HCT116 (cell line): ENCODE measurements around the gene PYGO1. TPM values are rescaled to one million over a fixed set of nuclear protein-coding genes. Genes with fewer than 3 reads are reported as not detected.

Experiments
- ATAC-seq: fragments of 200-7000 bp; cut with Tn5 transposase; 2 replicates; pipeline ENCODE4 v1.9.1; 2020; ENCODE audit warnings: mild to moderate bottlenecking, moderate library complexity
- BruUV-seq: library from RNA; stranded (reverse); fragments of 400-500 nt; replicated peaks from 2 replicates; lab custom pipeline; 2021; lab: Mats Ljungman, UMichigan
- CTCF ChIA-PET: fragments of 300-600 bp; sonication (Branson Sonifier 250); formaldehyde crosslinking; loops from one replicate; lab custom pipeline; 2021; ENCODE audit warnings: antibody characterized with exemption; lab: Charles Lee
- POLR2A ChIA-PET: fragments of 300-600, 350-600 bp; sonication (Branson Sonifier 250); formaldehyde crosslinking; loops from one replicate; lab custom pipeline; 2021; ENCODE audit warnings: antibody characterized with exemption; lab: Charles Lee
- RAD21 ChIA-PET, 2 experiments: fragments of 300-600 bp; sonication (Branson Sonifier 250); formaldehyde crosslinking; loops; one replicate each; lab custom pipeline; 2023; ENCODE audit warnings: low total read pairs in 2 of 2; ENCODE audit not compliant: uncharacterized antibody in 2 of 2, unreplicated experiment in 2 of 2, low non-redundant PET in 1 of 2; lab: Charles Lee
- DNase-seq: peaks from one replicate; pipeline ENCODE4 v3.0.0-alpha.2; 2010; ENCODE audit warnings: low read depth, low spot score
- H2AFZ ChIP-seq: fragments of 200-600 bp; shearing (Covaris generic), sonication (generic); 2 replicates; pipeline ENCODE4 v1.6.1; 2017; ENCODE audit warnings: low read depth, mixed run types, mixed read lengths, antibody characterized with exemption, low read length; ENCODE audit not compliant: poor library complexity, severe bottlenecking
- H3K27ac ChIP-seq: 2 replicates; pipeline ENCODE4 v1.5.1; 2012; ENCODE audit warnings: low read depth, low read length
- H3K27me3 ChIP-seq: fragments of 200-600 bp; sonication (generic); 2 replicates; pipeline ENCODE4 v1.6.1; 2016; ENCODE audit warnings: mixed run types, low read length, mixed read lengths; ENCODE audit not compliant: insufficient read depth
- H3K36me3 ChIP-seq, 2 experiments: fragments of 200-500 bp in 1 of 2; fragments of 200-600 bp in 1 of 2; sonication (Bioruptor generic) in 1 of 2; sonication (generic) in 1 of 2; 2 replicates each; pipeline versions ENCODE4 v1.5.1 to v1.6.1; 2014 to 2016; ENCODE audit warnings: low read length in 2 of 2, inconsistent platforms in 1 of 2, mixed read lengths in 1 of 2, mixed run types in 1 of 2; ENCODE audit not compliant: insufficient read depth in 2 of 2, control insufficient read depth in 1 of 2
- H3K4me1 ChIP-seq, 2 experiments: fragments of 200-600 bp in 1 of 2; sonication (generic) in 1 of 2; 2 replicates each; pipeline versions ENCODE4 v1.5.1 to v1.6.1; 2012 to 2017; ENCODE audit warnings: low read length in 2 of 2, inconsistent platforms in 1 of 2, mild to moderate bottlenecking in 1 of 2, mixed read lengths in 1 of 2, mixed run types in 1 of 2, moderate library complexity in 1 of 2; ENCODE audit not compliant: insufficient read depth in 2 of 2, control insufficient read depth in 1 of 2
- H3K4me2 ChIP-seq: fragments of 200-600 bp; sonication (generic); 2 replicates; pipeline ENCODE4 v1.6.1; 2017; ENCODE audit warnings: mixed run types, low read length, mixed read lengths
- H3K4me3 ChIP-seq, 2 experiments: fragments of 200-600 bp in 1 of 2; sonication (generic) in 1 of 2; replicated peaks in 1 of 2; 2 replicates each; pipeline ENCODE4 v1.5.1; 2011 to 2016; ENCODE audit warnings: low read length in 2 of 2, control low read depth in 1 of 2, low read depth in 1 of 2, mild to moderate bottlenecking in 1 of 2, mixed read lengths in 1 of 2, mixed run types in 1 of 2
- H3K79me2 ChIP-seq: fragments of 200-600 bp; sonication (generic); 2 replicates; pipeline ENCODE4 v1.6.1; 2017; ENCODE audit warnings: mild to moderate bottlenecking, mixed run types, low read length, moderate library complexity, mixed read lengths; ENCODE audit not compliant: insufficient read depth
- H3K9ac ChIP-seq: fragments of 200-600 bp; sonication (generic); 2 replicates; pipeline ENCODE4 v1.6.1; 2016; ENCODE audit warnings: low read length, mixed read lengths
- H3K9me2 ChIP-seq: fragments of 200-600 bp; sonication (generic), shearing (Covaris generic); 2 replicates; pipeline ENCODE4 v1.6.1; 2017; ENCODE audit warnings: mixed run types, mild to moderate bottlenecking, moderate library complexity; ENCODE audit not compliant: insufficient read depth
- H3K9me3 ChIP-seq, 2 experiments: fragments of 200-500 bp in 1 of 2; fragments of 200-600 bp in 1 of 2; sonication (Bioruptor generic) in 1 of 2; sonication (generic) in 1 of 2; 2 replicates each; pipeline ENCODE4 v1.6.1; 2014 to 2017; ENCODE audit warnings: low read length in 2 of 2, mixed read lengths in 2 of 2, inconsistent platforms in 1 of 2, low read depth in 1 of 2, mild to moderate bottlenecking in 1 of 2, mixed run types in 1 of 2, moderate library complexity in 1 of 2; ENCODE audit not compliant: control insufficient read depth in 1 of 2, insufficient read depth in 1 of 2
- H4K20me1 ChIP-seq: fragments of 200-600 bp; sonication (generic), shearing (Covaris generic); 2 replicates; pipeline ENCODE4 v1.6.1; 2017; ENCODE audit warnings: mixed run types, mild to moderate bottlenecking, moderate library complexity; ENCODE audit not compliant: insufficient read depth
- CEBPB ChIP-seq: IDR thresholded peaks from 2 replicates; pipeline ENCODE4 v1.6.1; 2012; ENCODE audit warnings: low read depth
- ELF1 ChIP-seq: IDR thresholded peaks from 2 replicates; pipeline ENCODE4 v1.6.1; 2012; ENCODE audit warnings: low read depth, borderline replicate concordance
- EZH2phosphoT487 ChIP-seq: fragments of 200-600 bp; IDR thresholded peaks from 2 replicates; pipeline ENCODE4 v1.6.1; 2018; ENCODE audit warnings: antibody characterized with exemption, borderline replicate concordance
- FOSL1 ChIP-seq: IDR thresholded peaks from 2 replicates; pipeline ENCODE4 v1.6.1; 2012; ENCODE audit warnings: low read depth
- JUND ChIP-seq: IDR thresholded peaks from 2 replicates; pipeline ENCODE4 v1.6.1; 2012
- MAX ChIP-seq: IDR thresholded peaks from 2 replicates; pipeline ENCODE4 v1.6.1; 2012
- POLR2A ChIP-seq: IDR thresholded peaks from 2 replicates; pipeline ENCODE4 v1.7.0; 2011; ENCODE audit warnings: borderline replicate concordance; ENCODE audit not compliant: insufficient read depth, insufficient read length; ENCODE audit errors: extremely low read depth
- REST ChIP-seq: IDR thresholded peaks from 2 replicates; pipeline ENCODE4 v1.6.1; 2012; ENCODE audit warnings: low read depth
- SRF ChIP-seq: IDR thresholded peaks from 2 replicates; pipeline ENCODE4 v1.6.1; 2012; ENCODE audit warnings: low read depth
- TCF7L2 ChIP-seq: IDR thresholded peaks from 2 replicates; pipeline ENCODE4 v1.7.0; 2011; ENCODE audit warnings: borderline replicate concordance, inconsistent platforms; ENCODE audit not compliant: insufficient read depth, insufficient read length; ENCODE audit errors: extremely low read depth
- YY1 ChIP-seq: IDR thresholded peaks from 2 replicates; pipeline ENCODE4 v1.6.1; 2011; ENCODE audit warnings: low read length, low read depth, moderate library complexity, mild to moderate bottlenecking; ENCODE audit not compliant: insufficient replicate concordance; ENCODE audit errors: extremely low read depth
- ZBTB33 ChIP-seq: IDR thresholded peaks from 2 replicates; pipeline ENCODE4 v1.6.1; 2011; ENCODE audit warnings: mild to moderate bottlenecking, low read length, moderate library complexity; ENCODE audit not compliant: insufficient replicate concordance; ENCODE audit errors: extremely low read depth
- intact Hi-C: fragments of 100-400 bp; cut with micrococcal nuclease; formaldehyde crosslinking; loops from 2 replicates; pipeline ENCODE4 v1.10.0; 2022
- total RNA-seq: library from RNA; stranded (reverse); gene quantifications from one replicate; pipeline ENCODE4 v1.2.1, GENCODE V29; 2021; ENCODE audit not compliant: unreplicated experiment

Gene PYGO1
- total RNA-seq, 1 experiment from 2014 or later: 0.34 TPM

- peak overlapping the region; percentile 59 for H2AFZ ChIP-seq
- no peak overlapping the region for H3K4me3 ChIP-seq
- H3K4me1 ChIP-seq: peaks cover 0 to 7% of the 10 kb centered on the region in 2 experiments; a peak in 2 of 4 replicates
- RAD21 ChIA-PET: no interaction called here
- H3K9me2 ChIP-seq: no peaks in the 10 kb centered on the region
- no peaks in the 10 kb centered on the region for H3K9me3 ChIP-seq
- peak overlapping the region; percentile 21 for H3K4me2 ChIP-seq
- H3K36me3 ChIP-seq: no peaks in the 10 kb centered on the region
- H3K27me3 ChIP-seq: no peaks in the 10 kb centered on the region
- CTCF ChIA-PET: no interaction called here
- H3K79me2 ChIP-seq: no peaks in the 10 kb centered on the region
- POLR2A ChIA-PET: no interaction called here
- intact Hi-C loops: no loop called here
- no peaks in the 10 kb centered on the region for H4K20me1 ChIP-seq
- TF ChIP-seq SRF (no peak), REST (no peak), JUND (no peak), MAX (no peak), CEBPB (no peak), YY1 (no peak), FOSL1 (no peak), TCF7L2 (no peak), ZBTB33 (no peak), EZH2phosphoT487 (no peak), ELF1 (no peak), POLR2A (no peak)
- H3K27ac ChIP-seq: no peak overlapping the region
- no peak overlapping the region for H3K9ac ChIP-seq
- DNase-seq (no peak), ATAC-seq (no peak)
- BruUV-seq: no TSS peak
Measured at GRCh38 chr15:55546718-55547117, 41.4 kb downstream of the PYGO1 start.
